Heart left ventricle (tissue), 13 donors: ENCODE results near the gene PCGF3.

ENCODE experiments used
- POLR2A ChIP-seq, 2 donors: fragments of 450-650 bp; IDR thresholded peaks; one replicate each; pipeline ENCODE4 v1.6.1; 2017; ENCODE audit warnings: antibody characterized with exemption in 2 of 2, mild to moderate bottlenecking in 2 of 2, moderate library complexity in 2 of 2
- TF ChIP-seq, protein P1 (sequence below), 12 donors: fragments of 200-600 bp; sonication (generic) in 4 of 12; IDR thresholded peaks; one replicate each; pipeline versions ENCODE4 v1.5.0 to v1.8.0; 2018 to 2022; ENCODE audit warnings: antibody characterized with exemption in 12 of 12, mild to moderate bottlenecking in 5 of 12
- donor health status: ischemic (EF 13 %, LVEDD 7.1; RV severe dilation, severe dysfunction).
- donor health status: DM: no; HTN: yes; CAD: no.
- donor health status: DM: no; HTN: no; CAD: no.
- donor health status: ischemic (EF 25% LVEDD 6.9; RV normal size, moderate dysfunction).
- donor health status: ischemic (EF 25% LVEDD 5.7; RV mildly dilated, moderate dysfunction).
- donor health status: ischemic (EF 35%, LVEDD 5.7; RV mildly dilated, moderate dysfunction).
- donor health status: nonischemic (EF 11% LVEDD 7.7; RV severe dilation, severe dysfunction).
- donor health status: DM: yes; HTN: yes; CAD: no.
- donor health status: PGD.
- donor health status: ischemic (EF 29% LVEDD 5.4; RV normal size, mild dysfunction).
- donor health status: nonischemic (EF 23%, LVEDD 6.1; RV moderate dilation, normal function).

GRCh38 chr4:797066-797465, 91.4 kb downstream of the PCGF3 start:
- TF ChIP-seq, protein P1, sequence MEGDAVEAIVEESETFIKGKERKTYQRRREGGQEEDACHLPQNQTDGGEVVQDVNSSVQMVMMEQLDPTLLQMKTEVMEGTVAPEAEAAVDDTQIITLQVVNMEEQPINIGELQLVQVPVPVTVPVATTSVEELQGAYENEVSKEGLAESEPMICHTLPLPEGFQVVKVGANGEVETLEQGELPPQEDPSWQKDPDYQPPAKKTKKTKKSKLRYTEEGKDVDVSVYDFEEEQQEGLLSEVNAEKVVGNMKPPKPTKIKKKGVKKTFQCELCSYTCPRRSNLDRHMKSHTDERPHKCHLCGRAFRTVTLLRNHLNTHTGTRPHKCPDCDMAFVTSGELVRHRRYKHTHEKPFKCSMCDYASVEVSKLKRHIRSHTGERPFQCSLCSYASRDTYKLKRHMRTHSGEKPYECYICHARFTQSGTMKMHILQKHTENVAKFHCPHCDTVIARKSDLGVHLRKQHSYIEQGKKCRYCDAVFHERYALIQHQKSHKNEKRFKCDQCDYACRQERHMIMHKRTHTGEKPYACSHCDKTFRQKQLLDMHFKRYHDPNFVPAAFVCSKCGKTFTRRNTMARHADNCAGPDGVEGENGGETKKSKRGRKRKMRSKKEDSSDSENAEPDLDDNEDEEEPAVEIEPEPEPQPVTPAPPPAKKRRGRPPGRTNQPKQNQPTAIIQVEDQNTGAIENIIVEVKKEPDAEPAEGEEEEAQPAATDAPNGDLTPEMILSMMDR (IDR thresholded peaks at IDR 0.05) = no peak
- TF ChIP-seq POLR2A (IDR thresholded peaks at IDR 0.05) = no peak
